Mammary epithelial cell (primary cell): ENCODE data around the gene DDAH1.

ENCODE experiments used
- EZH2 ChIP-seq: IDR thresholded peaks from 2 replicates; pipeline ENCODE4 v1.6.1; 2012; ENCODE audit warnings: low read length, inconsistent platforms, borderline replicate concordance
- TF ChIP-seq, protein P1 (sequence below), 2 donors: IDR thresholded peaks in 1 of 2; conservative IDR thresholded peaks in 1 of 2; 2 replicates each; pipeline ENCODE4 v1.5.1; 2011 to 2012; ENCODE audit warnings: inconsistent platforms in 2 of 2, low read length in 2 of 2, mild to moderate bottlenecking in 2 of 2, control low read depth in 1 of 2, low read depth in 1 of 2; ENCODE audit not compliant: insufficient read depth in 1 of 2; ENCODE audit errors: extremely low read depth in 1 of 2

DNA sequence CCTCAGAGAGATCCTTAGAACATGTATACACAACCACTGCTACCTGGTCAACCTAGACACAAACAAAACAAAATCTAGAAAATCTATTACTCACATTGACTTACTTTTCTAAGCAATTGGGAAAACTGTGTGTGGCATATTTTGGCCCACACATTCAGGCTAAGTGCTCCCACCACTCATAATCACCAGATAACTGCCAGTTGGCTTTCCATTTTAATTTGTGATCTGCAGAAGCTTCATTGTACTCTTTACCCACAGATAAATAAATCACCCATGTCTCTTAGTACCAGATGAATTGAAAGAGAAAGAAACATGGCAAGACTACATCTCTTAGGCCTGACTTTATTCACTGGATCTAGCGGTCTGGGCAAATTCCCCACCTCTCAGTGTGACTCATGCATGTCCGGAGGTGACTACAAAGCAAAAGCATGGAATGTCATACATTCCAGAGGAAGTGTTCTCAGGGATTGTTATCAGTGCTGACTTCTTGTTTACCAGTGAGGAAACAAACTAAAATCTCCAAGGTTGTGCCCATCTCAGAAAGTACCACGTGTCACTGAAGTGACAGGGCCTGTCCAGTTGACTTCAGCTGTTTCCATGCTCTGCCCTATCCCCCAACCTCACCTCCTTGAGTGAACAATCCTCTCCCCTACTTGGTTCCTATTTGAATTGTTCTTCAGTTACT, 136.1 kb downstream of the DDAH1 start:
- TF ChIP-seq, protein P1, sequence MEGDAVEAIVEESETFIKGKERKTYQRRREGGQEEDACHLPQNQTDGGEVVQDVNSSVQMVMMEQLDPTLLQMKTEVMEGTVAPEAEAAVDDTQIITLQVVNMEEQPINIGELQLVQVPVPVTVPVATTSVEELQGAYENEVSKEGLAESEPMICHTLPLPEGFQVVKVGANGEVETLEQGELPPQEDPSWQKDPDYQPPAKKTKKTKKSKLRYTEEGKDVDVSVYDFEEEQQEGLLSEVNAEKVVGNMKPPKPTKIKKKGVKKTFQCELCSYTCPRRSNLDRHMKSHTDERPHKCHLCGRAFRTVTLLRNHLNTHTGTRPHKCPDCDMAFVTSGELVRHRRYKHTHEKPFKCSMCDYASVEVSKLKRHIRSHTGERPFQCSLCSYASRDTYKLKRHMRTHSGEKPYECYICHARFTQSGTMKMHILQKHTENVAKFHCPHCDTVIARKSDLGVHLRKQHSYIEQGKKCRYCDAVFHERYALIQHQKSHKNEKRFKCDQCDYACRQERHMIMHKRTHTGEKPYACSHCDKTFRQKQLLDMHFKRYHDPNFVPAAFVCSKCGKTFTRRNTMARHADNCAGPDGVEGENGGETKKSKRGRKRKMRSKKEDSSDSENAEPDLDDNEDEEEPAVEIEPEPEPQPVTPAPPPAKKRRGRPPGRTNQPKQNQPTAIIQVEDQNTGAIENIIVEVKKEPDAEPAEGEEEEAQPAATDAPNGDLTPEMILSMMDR (conservative IDR thresholded peaks at IDR 0.05 in 1 of 2, IDR thresholded peaks at IDR 0.05 in 1 of 2; ENCODE audit: extremely low read depth in 1 of 2, insufficient read depth in 1 of 2, low read depth in 1 of 2, low read length in 2 of 2) = no peak
- TF ChIP-seq EZH2 = no peak
